ENCODE measurements around the gene SORCS2.

DNA sequence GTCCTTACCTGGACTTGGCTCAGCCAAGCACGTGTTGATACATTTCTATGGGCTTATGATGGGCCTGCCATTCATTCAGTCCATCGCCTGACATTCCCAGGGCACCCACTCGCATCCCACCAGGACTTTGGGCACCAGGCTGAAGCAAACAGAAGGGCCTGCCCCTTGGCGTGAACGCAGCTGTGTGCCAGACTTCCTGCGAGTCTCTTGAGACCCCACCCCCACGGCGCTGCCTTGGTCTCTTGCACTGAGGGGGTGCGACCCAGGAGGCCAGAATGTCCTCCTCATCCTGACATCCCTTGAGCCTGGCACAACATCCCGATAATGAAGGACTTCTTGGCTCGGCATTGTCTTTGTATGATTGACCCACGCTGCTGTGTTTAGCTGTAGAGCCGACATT lies 243.9 kb downstream of the SORCS2 start:
- TF ChIP-seq EZH2 (IDR thresholded peaks at IDR 0.05) (no peak), FOXP2 (optimal IDR thresholded peaks at IDR 0.05; ENCODE audit: control extremely low read depth, extremely low read length, insufficient read depth) (no peak)

All from SK-N-MC (cell line).